MM.1S (cell line): Measurements from ENCODE around the gene TACR2.

Source experiments
- DNase-seq: peaks from one replicate; pipeline ENCODE4 v3.0.0-alpha.2; 2015
- H2AFZ ChIP-seq: fragments of 300-600 bp; sonication (generic); 2 replicates; pipeline ENCODE4 v1.6.0; 2016; ENCODE audit warnings: antibody characterized with exemption, low read length
- H3F3A ChIP-seq: fragments of 300-600 bp; sonication (generic); 2 replicates; pipeline ENCODE4 v1.6.1; 2016; ENCODE audit warnings: mild to moderate bottlenecking, antibody characterized with exemption, low read length, moderate library complexity, mixed read lengths; ENCODE audit not compliant: insufficient read depth
- H3K27ac ChIP-seq: fragments of 300-600 bp; sonication (generic); 2 replicates; pipeline ENCODE4 v1.5.1; 2016; ENCODE audit warnings: mild to moderate bottlenecking, low read length
- H3K27me3 ChIP-seq: fragments of 300-600 bp; sonication (generic); replicated peaks from 2 replicates; pipeline ENCODE4 v1.6.0; 2016; ENCODE audit warnings: low read length; ENCODE audit not compliant: insufficient read depth
- H3K36me3 ChIP-seq: fragments of 300-600 bp; sonication (generic); replicated peaks from 2 replicates; pipeline ENCODE4 v1.6.1; 2016; ENCODE audit warnings: mild to moderate bottlenecking, low read length, mixed read lengths; ENCODE audit not compliant: insufficient read depth
- H3K4me1 ChIP-seq: fragments of 300-600 bp; sonication (generic); 2 replicates; pipeline ENCODE4 v1.6.1; 2016; ENCODE audit warnings: low read length, mixed read lengths
- H3K4me2 ChIP-seq: fragments of 300-600 bp; sonication (generic); 2 replicates; pipeline ENCODE4 v1.6.0; 2016; ENCODE audit warnings: low read depth, low read length
- H3K4me3 ChIP-seq: fragments of 300-600 bp; sonication (generic); 2 replicates; pipeline ENCODE4 v1.5.1; 2016; ENCODE audit warnings: low read length, mixed read lengths
- H3K79me2 ChIP-seq: fragments of 300-600 bp; sonication (generic); 2 replicates; pipeline ENCODE4 v1.6.1; 2016; ENCODE audit warnings: mixed run types, low read length, mixed read lengths
- H3K9ac ChIP-seq: fragments of 300-600 bp; sonication (generic); 2 replicates; pipeline ENCODE4 v1.6.1; 2016; ENCODE audit warnings: low read length, mixed read lengths
- H3K9me2 ChIP-seq: fragments of 300-600 bp; sonication (generic); replicated peaks from 2 replicates; pipeline ENCODE4 v1.6.1; 2016; ENCODE audit warnings: mild to moderate bottlenecking, low read length, mixed read lengths; ENCODE audit not compliant: insufficient read depth
- H3K9me3 ChIP-seq: fragments of 300-600 bp; sonication (generic); replicated peaks from 2 replicates; pipeline ENCODE4 v1.6.1; 2016; ENCODE audit warnings: mild to moderate bottlenecking, low read length, mixed read lengths; ENCODE audit not compliant: insufficient read depth
- H4K20me1 ChIP-seq: fragments of 300-600 bp; sonication (generic); 2 replicates; pipeline ENCODE4 v1.6.1; 2016; ENCODE audit warnings: mild to moderate bottlenecking, low read length, moderate library complexity, mixed read lengths; ENCODE audit not compliant: insufficient read depth
- CTCF ChIP-seq: fragments of 300-600 bp; sonication (generic); IDR thresholded peaks from 2 replicates; pipeline ENCODE4 v1.5.1; 2016; ENCODE audit warnings: antibody characterized with exemption, low read length, mixed read lengths
- EZH2 ChIP-seq: fragments of 300-600 bp; sonication (generic); optimal IDR thresholded peaks from 2 replicates; pipeline ENCODE3; 2017; ENCODE audit warnings: low read depth, mild to moderate bottlenecking, antibody characterized with exemption, low read length, mixed read lengths
- EZH2phosphoT487 ChIP-seq: fragments of 300-600 bp; sonication (generic); IDR thresholded peaks from 2 replicates; pipeline ENCODE4 v1.6.1; 2018; ENCODE audit warnings: antibody characterized with exemption, low read length

The TACR2 gene

GRCh38 chr10:69456880-69457693 lies 40.4 kb upstream of the TACR2 start:
- Histone ChIP-seq H3K4me2 (no peak overlapping the region), H3K27ac (no peak overlapping the region), H3K4me3 (no peak overlapping the region), H3K79me2 (no peaks in the 10 kb centered on the region), H3K9me2 (no peaks in the 10 kb centered on the region), H2AFZ (no peak overlapping the region), H3K9me3 (no peaks in the 10 kb centered on the region), H3K4me1 (no peaks in the 10 kb centered on the region), H4K20me1 (no peaks in the 10 kb centered on the region), H3F3A (no peaks in the 10 kb centered on the region), H3K9ac (no peak overlapping the region), H3K36me3 (no peaks in the 10 kb centered on the region), H3K27me3 (no peaks in the 10 kb centered on the region; the same call in 1 of the 2 replicates)
- no peak for DNase-seq
- TF ChIP-seq EZH2, result no peak

- TF ChIP-seq EZH2 (no peak), EZH2phosphoT487 (no peak), CTCF (no peak)
- Histone ChIP-seq H2AFZ (no peak overlapping the region), H3K4me1 (no peaks in the 10 kb centered on the region), H3K4me3 (no peak overlapping the region), H3K9me2 (no peaks in the 10 kb centered on the region), H3K9ac (no peak overlapping the region), H3K36me3 (no peaks in the 10 kb centered on the region), H3K79me2 (no peaks in the 10 kb centered on the region), H3K9me3 (no peaks in the 10 kb centered on the region), H4K20me1 (no peaks in the 10 kb centered on the region), H3K27me3 (no peaks in the 10 kb centered on the region; the same call in 1 of the 2 replicates), H3K4me2 (no peak overlapping the region), H3F3A (no peaks in the 10 kb centered on the region), H3K27ac (no peak overlapping the region)
- DNase-seq, result no peak
Observed at GRCh38 chr10:69455006-69455763, 38.5 kb upstream of the TACR2 start.

GRCh38 chr10:69453795-69454194 lies 37.1 kb upstream of the TACR2 start:
- H3K4me2 ChIP-seq, result no peak overlapping the region
- no peaks in the 10 kb centered on the region for H3K9me2 ChIP-seq

More at GRCh38 chr10:69453795-69454194, 37.1 kb upstream of the TACR2 start:
- DNase-seq, result no peak
- no peaks in the 10 kb centered on the region for H4K20me1 ChIP-seq
- TF ChIP-seq EZH2phosphoT487 (no peak), CTCF (no peak), EZH2 (no peak)
- no peak overlapping the region for H3K4me3 ChIP-seq
- no peaks in the 10 kb centered on the region for H3K79me2 ChIP-seq
- H3K36me3 ChIP-seq, result no peaks in the 10 kb centered on the region
- no peaks in the 10 kb centered on the region for H3K9me3 ChIP-seq
- H3K4me1 ChIP-seq, result no peaks in the 10 kb centered on the region
- no peak overlapping the region for H3K27ac ChIP-seq
- H3F3A ChIP-seq, result no peaks in the 10 kb centered on the region
- no peak overlapping the region for H3K9ac ChIP-seq
- H3K27me3 ChIP-seq, result no peaks in the 10 kb centered on the region; the same call in 1 of the 2 replicates
- no peak overlapping the region for H2AFZ ChIP-seq
